ENCODE results near the gene CFAP92.

The CFAP92 gene

GRCh38 chr3:128931046-128931445 lies 62.8 kb downstream of the CFAP92 start:
- DNase-seq = peak; percentile 19

- DNase-seq = no peak
Observed at GRCh38 chr3:128929364-128929763, 64.5 kb downstream of the CFAP92 start.

GRCh38 chr3:128923986-128924385 lies 69.9 kb downstream of the CFAP92 start:
- peak; percentile 58 for DNase-seq

- DNase-seq = no peak
Observed at GRCh38 chr3:128923576-128923975, 70.3 kb downstream of the CFAP92 start.

GRCh38 chr3:128922804-128923459 lies 70.9 kb downstream of the CFAP92 start:
- peak; percentile 79 for DNase-seq

- DNase-seq = no peak
Observed at GRCh38 chr3:128919988-128920387, 73.9 kb downstream of the CFAP92 start.

- no peak for DNase-seq
Observed at GRCh38 chr3:128917291-128917690, 76.6 kb downstream of the CFAP92 start.

- DNase-seq = no peak
Observed at GRCh38 chr3:128914966-128915645, 78.8 kb downstream of the CFAP92 start.

GRCh38 chr3:128911911-128912310 lies 82.0 kb downstream of the CFAP92 start:
- DNase-seq = no peak

- DNase-seq = no peak
Observed at GRCh38 chr3:128910006-128910405, 83.9 kb downstream of the CFAP92 start.

- no peak for DNase-seq
Observed at GRCh38 chr3:128908951-128909350, 84.9 kb downstream of the CFAP92 start.

- no peak for DNase-seq
Observed at GRCh38 chr3:128907706-128908445, 86.0 kb downstream of the CFAP92 start.

- no peak for DNase-seq
Observed at GRCh38 chr3:128906804-128907525, 86.9 kb downstream of the CFAP92 start.

GRCh38 chr3:128906031-128906803 lies 87.7 kb downstream of the CFAP92 start:
- DNase-seq = no peak

GRCh38 chr3:128903501-128903900 lies 90.4 kb downstream of the CFAP92 start:
- DNase-seq = no peak

GRCh38 chr3:128902426-128902825 lies 91.5 kb downstream of the CFAP92 start:
- no peak for DNase-seq

- no peak for DNase-seq
Observed at GRCh38 chr3:128895843-128896697, 97.8 kb downstream of the CFAP92 start.

- no peak for DNase-seq
Observed at GRCh38 chr3:128889139-128889894, 104.6 kb downstream of the CFAP92 start.

GRCh38 chr3:128884992-128885391 lies 108.9 kb downstream of the CFAP92 start:
- DNase-seq = no peak

- no peak for DNase-seq
Observed at GRCh38 chr3:128882719-128883118, 111.2 kb downstream of the CFAP92 start.

- DNase-seq = no peak
Observed at GRCh38 chr3:128881576-128881975, 112.3 kb downstream of the CFAP92 start.

Measured in activated CD8-positive, alpha-beta memory T cell treated with anti-CD3 and anti-CD28 coated beads for 24 hours (primary cell).